Ramos (cell line): ENCODE data around the gene UCK2.

Experiments used
- in situ Hi-C: fragments of 300-500 bp; cut with MboI; formaldehyde crosslinking; loops from one replicate; pipeline ENCODE4 v1.14.3; 2022; ENCODE audit warnings: low sequenced_read_pairs; ENCODE audit not compliant: unreplicated experiment

UCK2 gene

GRCh38 chr1:165877411-165877810 is 50.0 kb downstream of the UCK2 start:
- in situ Hi-C loops = no loop called here

GRCh38 chr1:165877940-165878556 is 50.6 kb downstream of the UCK2 start:
- in situ Hi-C loops = no loop called here

DNA sequence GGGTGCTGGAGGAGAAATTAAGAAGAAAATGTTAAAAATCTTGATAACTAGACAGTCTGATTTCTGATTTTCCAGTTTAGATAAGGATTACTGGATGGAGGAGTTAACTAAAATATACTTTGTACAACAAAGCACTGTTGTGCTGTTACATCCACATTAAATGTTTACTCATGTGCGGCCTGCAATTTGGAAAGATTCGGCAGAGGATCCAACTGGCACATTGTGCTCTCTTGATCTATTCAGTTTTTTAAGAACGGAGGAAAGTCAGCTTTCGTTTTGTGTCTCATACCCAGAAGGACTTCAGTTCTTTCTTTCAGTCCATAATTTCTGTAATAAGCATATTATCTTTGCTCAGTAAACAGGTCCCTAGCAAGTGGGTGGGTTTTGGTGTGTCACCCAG is 52.5 kb downstream of the UCK2 start:
- in situ Hi-C loops = no loop called here

DNA sequence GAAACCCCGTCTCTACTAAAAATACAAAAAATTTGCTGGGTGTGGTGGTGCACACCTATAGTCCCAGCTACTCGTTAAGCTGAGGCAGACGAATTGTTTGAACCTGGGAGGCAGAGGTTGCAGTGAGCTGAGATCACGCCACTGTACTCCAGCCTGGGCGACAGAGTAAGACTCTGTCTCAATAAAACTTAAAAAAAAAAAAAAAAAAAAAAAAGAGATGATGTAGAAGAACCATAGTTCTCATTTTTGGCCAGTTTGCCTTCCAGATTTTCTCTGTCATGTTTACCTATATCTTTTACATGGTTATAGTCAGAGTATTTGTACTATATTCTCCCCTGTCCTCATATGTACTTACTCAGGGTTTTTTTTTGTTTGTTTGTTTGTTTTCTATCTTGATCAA is 53.6 kb downstream of the UCK2 start:
- in situ Hi-C loops = no loop called here

DNA sequence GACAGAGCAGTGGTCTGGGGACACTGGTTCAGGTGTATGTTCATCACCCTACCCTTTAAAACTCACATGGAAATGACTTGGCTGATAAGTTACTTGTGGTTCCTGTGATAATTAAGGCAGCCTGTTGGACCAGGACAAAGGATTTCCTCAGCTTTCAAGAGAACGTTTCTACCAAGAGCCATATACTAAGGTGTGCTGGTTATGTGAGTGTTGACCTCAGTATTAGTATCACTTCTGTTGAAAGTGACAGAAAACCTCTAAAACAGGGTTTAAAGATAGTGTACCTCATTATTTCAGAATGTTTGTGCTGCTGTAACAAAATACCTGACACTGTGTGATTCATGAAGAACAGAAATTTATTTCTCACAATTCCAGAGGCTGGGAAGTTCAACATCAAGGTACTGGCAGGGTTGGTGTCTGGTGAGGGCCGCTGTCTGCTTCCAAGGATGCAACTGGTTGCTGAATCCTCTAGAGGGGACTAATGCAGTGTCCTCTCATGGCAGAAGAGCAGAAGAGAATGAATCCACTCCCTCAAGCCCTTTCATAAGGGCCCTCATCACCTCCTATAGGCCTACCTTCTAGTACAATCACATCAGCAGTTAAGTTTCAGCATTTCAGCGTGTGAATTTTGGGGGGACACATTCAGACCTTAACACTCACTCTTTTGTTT is 54.9 kb downstream of the UCK2 start:
- in situ Hi-C loops = no loop called here

- in situ Hi-C loops = no loop called here
Observed at GRCh38 chr1:165883056-165883455, 55.6 kb downstream of the UCK2 start.

- in situ Hi-C loops = no loop called here
Observed at GRCh38 chr1:165884009-165884689, 56.7 kb downstream of the UCK2 start.

DNA sequence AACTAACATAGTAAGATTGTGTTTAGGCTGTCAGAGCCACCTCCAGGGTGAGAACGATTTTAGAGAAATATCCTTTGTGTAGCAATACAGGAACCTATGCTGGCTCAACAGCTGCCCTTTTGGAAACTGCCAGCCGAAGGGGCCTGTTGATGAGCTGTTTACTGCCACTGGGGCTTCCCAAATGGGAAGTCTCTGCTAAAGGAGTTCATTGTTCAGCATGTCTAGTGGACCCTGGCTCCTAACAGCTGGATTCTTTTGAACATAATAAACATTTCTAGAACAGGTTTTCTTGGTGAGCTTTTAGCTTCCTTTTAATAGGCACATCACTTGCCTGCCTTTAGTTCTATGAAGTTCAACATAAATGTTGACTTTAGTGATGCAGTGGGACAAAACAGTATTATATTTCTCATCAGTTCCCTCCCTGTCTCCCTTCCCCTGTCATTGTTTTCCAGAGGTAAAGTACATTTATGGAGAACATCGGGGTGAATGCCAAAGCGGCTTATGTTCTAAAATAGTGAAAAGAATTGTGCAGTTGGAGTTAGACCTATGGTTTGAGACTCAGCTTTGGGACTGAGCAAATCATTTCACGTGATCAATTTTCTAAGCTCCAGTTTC is 57.4 kb downstream of the UCK2 start:
- in situ Hi-C loops = no loop called here

- in situ Hi-C loops = no loop called here
Observed at GRCh38 chr1:165885305-165885694, 57.9 kb downstream of the UCK2 start.

DNA sequence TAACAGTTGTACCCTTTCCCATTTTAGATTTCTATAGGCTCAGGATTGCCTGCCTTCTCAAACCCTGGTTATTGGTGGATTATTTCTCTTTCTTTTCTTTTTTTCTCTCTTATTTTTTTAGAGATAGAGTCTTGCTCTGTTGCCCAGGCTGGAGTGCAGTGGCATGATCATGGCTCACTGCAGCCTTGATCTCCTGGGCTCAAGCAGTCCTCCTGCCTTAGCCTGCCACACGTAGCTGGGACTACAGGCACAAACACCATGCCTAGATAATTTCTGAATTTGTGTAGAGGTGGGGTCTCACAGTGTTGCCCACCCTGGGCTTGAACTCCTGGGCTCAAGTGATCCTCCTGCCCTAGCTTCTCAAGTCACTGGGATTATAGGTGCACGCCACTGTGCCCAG is 58.8 kb downstream of the UCK2 start:
- in situ Hi-C loops = no loop called here

- in situ Hi-C loops = no loop called here
Observed at GRCh38 chr1:165886983-165887382, 59.6 kb downstream of the UCK2 start.

GRCh38 chr1:165887877-165888551 is 60.6 kb downstream of the UCK2 start:
- in situ Hi-C loops = no loop called here

DNA sequence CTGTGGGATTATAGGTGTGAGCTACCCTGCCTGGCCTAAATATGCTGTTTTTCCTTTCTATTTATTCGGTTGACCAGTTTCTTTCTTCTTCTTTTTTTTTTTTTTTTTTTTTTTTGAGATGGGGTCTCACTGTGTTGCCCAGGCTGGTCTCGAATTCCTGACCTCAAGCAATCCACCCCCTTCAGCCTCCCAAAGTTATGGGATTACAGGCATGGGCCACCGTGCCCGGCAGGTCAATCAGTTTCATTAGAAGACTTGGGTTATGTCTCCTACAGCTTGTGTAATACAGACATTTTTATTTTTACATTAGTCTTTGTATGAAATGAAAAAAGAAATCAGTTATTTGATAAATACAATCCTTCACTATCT is 61.1 kb downstream of the UCK2 start:
- in situ Hi-C loops = no loop called here

- in situ Hi-C loops = no loop called here
Observed at GRCh38 chr1:165890684-165891083, 63.3 kb downstream of the UCK2 start.

- in situ Hi-C loops = no loop called here
Observed at GRCh38 chr1:165891111-165891860, 63.9 kb downstream of the UCK2 start.

GRCh38 chr1:165892935-165893334 is 65.5 kb downstream of the UCK2 start:
- in situ Hi-C loops = no loop called here

- in situ Hi-C loops = no loop called here
Observed at GRCh38 chr1:165893507-165893906, 66.1 kb downstream of the UCK2 start.

GRCh38 chr1:165894591-165894990 is 67.2 kb downstream of the UCK2 start:
- in situ Hi-C loops = no loop called here

GRCh38 chr1:165895451-165895871 is 68.0 kb downstream of the UCK2 start:
- in situ Hi-C loops = no loop called here

DNA sequence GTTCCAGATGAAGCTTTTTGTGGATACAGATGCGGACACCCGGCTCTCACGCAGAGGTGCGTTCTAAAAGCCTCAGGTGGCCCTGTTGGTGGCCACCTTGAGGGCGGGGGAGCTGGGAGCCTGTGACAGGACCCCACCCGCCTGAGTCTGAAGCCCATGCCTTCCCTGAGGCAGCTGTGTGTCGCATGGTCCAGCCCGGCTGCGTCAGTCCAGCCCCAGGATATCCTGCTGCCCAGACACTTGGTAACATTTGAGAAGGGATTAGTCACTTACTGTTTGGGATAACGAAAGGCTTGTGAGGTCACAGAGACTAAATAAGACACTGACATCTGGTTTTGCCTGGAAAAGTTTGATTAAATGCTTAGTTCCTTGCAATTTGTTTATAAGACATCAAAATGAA is 68.9 kb downstream of the UCK2 start:
- in situ Hi-C loops = no loop called here
